K562 (cell line): Measurements from ENCODE around the gene SLBP. TPM values are rescaled to one million over a fixed set of nuclear protein-coding genes. Genes with fewer than 3 reads are reported as not detected.

ENCODE experiments used
- BCOR ChIP-seq: fragments of 450-650 bp; IDR thresholded peaks from 2 replicates; pipeline ENCODE4 v1.6.1; 2016
- CHD2 ChIP-seq: IDR thresholded peaks from 2 replicates; pipeline ENCODE4 v1.6.1; 2011; ENCODE audit warnings: low read depth, low read length
- COPS2 ChIP-seq: fragments of 450-650 bp; conservative IDR thresholded peaks from 2 replicates; pipeline ENCODE4 v1.6.1; 2016; ENCODE audit warnings: mild to moderate bottlenecking, moderate library complexity
- EGR1 ChIP-seq: fragments of 450-650 bp; conservative IDR thresholded peaks from 2 replicates; pipeline ENCODE4 v1.6.1; 2017; ENCODE audit warnings: mild to moderate bottlenecking
- ELF1 ChIP-seq: fragments of 200-800 bp; sonication (Bioruptor generic); IDR thresholded peaks from 2 replicates; pipeline ENCODE4 v1.6.1; 2016; ENCODE audit warnings: missing genetic modification characterization, missing compliant biosample characterization
- EP300 ChIP-seq: IDR thresholded peaks from 2 replicates; pipeline ENCODE4 v1.6.1; 2012; ENCODE audit warnings: low read length, improper control_type of control experiment
- EP400 ChIP-seq: fragments of 450-650 bp; IDR thresholded peaks from 2 replicates; pipeline ENCODE4 v1.6.1; 2017; ENCODE audit warnings: antibody characterized with exemption, mild to moderate bottlenecking, moderate library complexity
- ETS1 ChIP-seq: conservative IDR thresholded peaks from 2 replicates; pipeline ENCODE4 v1.6.1; 2011; ENCODE audit warnings: low read depth, mild to moderate bottlenecking, low read length; ENCODE audit not compliant: control insufficient read depth
- FOXM1 ChIP-seq, 2 experiments: fragments of 450-650 bp in 1 of 2; sonication (generic) in 1 of 2; formaldehyde crosslinking in 1 of 2; IDR thresholded peaks; 2 replicates each; pipeline versions ENCODE4 v1.6.1 to v1.9.0; 2017 to 2022; ENCODE audit warnings: low read depth in 2 of 2, mild to moderate bottlenecking in 2 of 2, missing genetic modification reagents in 1 of 2, moderate library complexity in 1 of 2
- HIVEP1 ChIP-seq: fragments of 250-450 bp; sonication (Bioruptor Pico); IDR thresholded peaks from 2 replicates; pipeline ENCODE4 v1.4.0; 2020; ENCODE audit warnings: mild to moderate bottlenecking
- IRF2 ChIP-seq: sonication (generic); formaldehyde crosslinking; IDR thresholded peaks from 2 replicates; pipeline ENCODE4 v1.8.1; 2022; ENCODE audit warnings: mild to moderate bottlenecking, missing genetic modification reagents
- KAT8 ChIP-seq: fragments of 450-650 bp; IDR thresholded peaks from 2 replicates; pipeline ENCODE4 v1.6.1; 2016; ENCODE audit warnings: low read depth, mild to moderate bottlenecking
- MAFF ChIP-seq: IDR thresholded peaks from 2 replicates; pipeline ENCODE4 v1.6.1; 2012; ENCODE audit warnings: low read length, improper control_type of control experiment
- MEIS2 ChIP-seq: fragments of 450-650 bp; IDR thresholded peaks from 2 replicates; pipeline ENCODE4 v1.6.1; 2014; ENCODE audit warnings: mild to moderate bottlenecking; ENCODE audit not compliant: partially characterized antibody
- MIER1 ChIP-seq: fragments of 450-650 bp; IDR thresholded peaks from 2 replicates; pipeline ENCODE4 v1.6.1; 2016; ENCODE audit warnings: antibody characterized with exemption, mild to moderate bottlenecking, low read depth
- NR2C1 ChIP-seq, 2 experiments: fragments of 450-650 bp; IDR thresholded peaks; 2 replicates each; pipeline ENCODE4 v1.6.1; 2017; ENCODE audit warnings: mild to moderate bottlenecking in 2 of 2, antibody characterized with exemption in 1 of 2, inconsistent platforms in 1 of 2, missing compliant biosample characterization in 1 of 2, missing genetic modification characterization in 1 of 2
- NR4A1 ChIP-seq, 2 experiments: fragments of 250-450 bp in 1 of 2; fragments of 450-650 bp in 1 of 2; sonication (Bioruptor Pico) in 1 of 2; IDR thresholded peaks; 2 replicates each; pipeline versions ENCODE4 v1.4.0 to v1.6.1; 2016 to 2020; ENCODE audit warnings: mild to moderate bottlenecking in 2 of 2, missing compliant biosample characterization in 1 of 2, missing genetic modification characterization in 1 of 2, moderate library complexity in 1 of 2
- PHF21A ChIP-seq: fragments of 450-650 bp; IDR thresholded peaks from 2 replicates; pipeline ENCODE4 v1.6.1; 2017; ENCODE audit warnings: low read depth, borderline replicate concordance
- PML ChIP-seq: IDR thresholded peaks from 2 replicates; pipeline ENCODE4 v1.6.1; 2012; ENCODE audit warnings: low read length, inconsistent platforms
- POLR2A ChIP-seq: fragments of 450-650 bp; conservative IDR thresholded peaks from 2 replicates; pipeline ENCODE4 v1.6.1; 2016
- RNF2 ChIP-seq: sonication (generic); IDR thresholded peaks from 2 replicates; pipeline ENCODE4 v1.6.1; 2016
- SMARCA4 ChIP-seq: fragments of 450-650 bp; IDR thresholded peaks from 2 replicates; pipeline ENCODE4 v1.6.1; 2016
- YBX1 ChIP-seq: fragments of 450-650 bp; IDR thresholded peaks from 2 replicates; pipeline ENCODE4 v1.7.1; 2016; ENCODE audit warnings: mild to moderate bottlenecking
- ZNF311 ChIP-seq: fragments of 250-450 bp; sonication (Bioruptor Pico); IDR thresholded peaks from 2 replicates; pipeline ENCODE4 v1.4.0; 2020; ENCODE audit warnings: mild to moderate bottlenecking, moderate library complexity
- ZNF584 ChIP-seq: fragments of 200-800 bp; sonication (Bioruptor generic); IDR thresholded peaks from 2 replicates; pipeline ENCODE4 v1.6.1; 2016; ENCODE audit warnings: low read depth, mild to moderate bottlenecking, missing genetic modification characterization, missing compliant biosample characterization
- ZNF707 ChIP-seq: fragments of 250-450 bp; sonication (Bioruptor Pico); conservative IDR thresholded peaks from 2 replicates; pipeline ENCODE4 v1.8.0; 2022; ENCODE audit warnings: inconsistent platforms, mild to moderate bottlenecking, moderate library complexity
- ZNF766 ChIP-seq: fragments of 200-800 bp; sonication (Bioruptor generic); conservative IDR thresholded peaks from 2 replicates; pipeline ENCODE4 v1.6.1; 2016; ENCODE audit warnings: missing genetic modification characterization, missing compliant biosample characterization
- polyA plus RNA-seq, 8 experiments: library from polyadenylated mRNA; depleted of rRNA in 4 of 8; stranded (reverse) in 5 of 8; unstranded in 3 of 8; fragments of >200 nt; fragmentation: Nextera tagmentation in 2 of 8; fragmentation: Illumina TruSeq in 1 of 8; extraction: Ambion mirVana in 2 of 8; extraction: Trizol in 1 of 8; gene quantifications; 2 replicates each; pipeline versions ENCODE4 v1.2.1 to v1.2.3, GENCODE V29; 2011 to 2014; ENCODE audit warnings: inconsistent platforms in 1 of 8, missing spikeins in 1 of 8
- total RNA-seq, 7 experiments: library from RNA; depleted of rRNA in 6 of 7; stranded (reverse); fragments of >200 nt in 6 of 7; fragmentation: Illumina TruSeq in 2 of 7; extraction: Trizol in 2 of 7; gene quantifications; 2 replicates each; pipeline versions ENCODE4 v1.2.1 to v1.2.3, GENCODE V29; 2011 to 2021; ENCODE audit warnings: low replicate concordance in 1 of 7
- TF ChIP-seq, protein P1 (sequence below): fragments of 450-650 bp; IDR thresholded peaks from 2 replicates; pipeline ENCODE4 v1.7.1; 2018; ENCODE audit warnings: mild to moderate bottlenecking, low read depth; ENCODE audit not compliant: partially characterized antibody

The SLBP gene
- total and polyA plus RNA-seq, 9 of the 15 experiments (the other 6 are each of a cell fraction or from before 2014, with no cell fraction given), result 49.4 to 221 (median 162) TPM

DNA sequence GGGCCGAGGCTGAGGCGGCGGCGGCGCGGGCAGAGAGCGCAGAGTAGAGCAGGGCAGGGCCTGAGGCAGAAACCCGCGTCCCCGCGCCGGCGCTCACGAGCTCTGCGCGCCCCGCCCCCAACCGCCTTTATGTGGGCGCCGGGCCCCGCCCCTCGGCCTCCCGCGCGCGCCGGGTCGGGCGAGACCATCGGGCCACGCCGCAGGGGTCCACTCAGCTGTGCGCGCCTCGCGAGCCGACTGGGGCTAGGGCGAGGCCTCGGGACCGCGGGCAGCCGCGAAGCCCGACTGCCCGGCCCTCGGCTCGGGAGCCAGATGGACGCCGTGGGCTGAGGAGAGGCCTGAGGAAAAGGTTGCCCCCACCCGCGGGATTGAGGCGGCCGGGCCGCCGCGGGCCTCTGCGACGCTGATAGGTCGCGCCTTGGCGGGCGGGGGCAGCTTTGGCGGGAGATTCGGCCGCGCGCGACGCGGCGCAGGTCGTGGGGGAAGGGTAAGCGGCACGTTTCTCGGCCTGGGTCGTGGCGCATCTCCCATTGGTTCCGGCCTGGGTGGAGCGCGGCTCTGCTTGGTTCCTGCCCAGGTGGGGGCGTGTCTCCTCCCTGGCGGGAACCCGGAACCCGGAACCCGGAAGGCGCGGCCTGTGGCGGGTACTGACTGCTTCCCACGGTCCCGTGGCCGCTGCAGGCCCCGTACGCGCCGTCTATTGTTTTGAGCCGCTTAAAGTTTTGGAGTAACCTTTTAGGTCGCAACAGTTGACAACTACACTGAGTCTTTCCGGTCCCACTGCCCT, at the start of gene SLBP (continued):
- TF ChIP-seq BCOR (no peak; the same call in 1 of the 2 replicates), ZNF311 (CRISPR knock-in tag) (no peak), NR4A1 (CRISPR knock-in tag; IDR thresholded peaks at IDR 0.05) (no peak), NR4A1 (tag; IDR thresholded peaks at IDR 0.05) (no peak), ETS1 (peak; percentile 82), COPS2 (no peak), EP400 (peak; percentile 98), MIER1 (no peak), HIVEP1 (CRISPR knock-in tag) (no peak), MEIS2 (peak; percentile 5), ELF1 (tag) (peak; percentile 100), MAFF (no peak; the same call in 1 of the 2 replicates), YBX1 (no peak), IRF2 (no peak), KAT8 (no peak; the same call in 1 of the 2 replicates), ZNF707 (CRISPR knock-in tag) (no peak), EP300 (peak; percentile 65), FOXM1 (IDR thresholded peaks at IDR 0.05; ENCODE audit: low read depth) (no peak), FOXM1 (CRISPR knock-in tag; IDR thresholded peaks at IDR 0.05; ENCODE audit: low read depth) (peak; percentile 91; the same call in 1 of the 2 replicates), PHF21A (peak; percentile 54; the same call in 1 of the 2 replicates), NR2C1 (IDR thresholded peaks at IDR 0.05) (no peak; the same call in 1 of the 2 replicates), NR2C1 (tag; IDR thresholded peaks at IDR 0.05) (peak; percentile 46; the same call in 1 of the 2 replicates), RNF2 (peak; percentile 97), SMARCA4 (no peak), ZNF584 (CRISPR knock-in tag) (no peak), POLR2A (peak; percentile 87), CHD2 (peak; percentile 80), PML (peak; percentile 83), EGR1 (peak; percentile 79), ZNF766 (0 out of 2 replicates have a peak, but pooled peaks have one; percentile 19)
- TF ChIP-seq, protein P1, sequence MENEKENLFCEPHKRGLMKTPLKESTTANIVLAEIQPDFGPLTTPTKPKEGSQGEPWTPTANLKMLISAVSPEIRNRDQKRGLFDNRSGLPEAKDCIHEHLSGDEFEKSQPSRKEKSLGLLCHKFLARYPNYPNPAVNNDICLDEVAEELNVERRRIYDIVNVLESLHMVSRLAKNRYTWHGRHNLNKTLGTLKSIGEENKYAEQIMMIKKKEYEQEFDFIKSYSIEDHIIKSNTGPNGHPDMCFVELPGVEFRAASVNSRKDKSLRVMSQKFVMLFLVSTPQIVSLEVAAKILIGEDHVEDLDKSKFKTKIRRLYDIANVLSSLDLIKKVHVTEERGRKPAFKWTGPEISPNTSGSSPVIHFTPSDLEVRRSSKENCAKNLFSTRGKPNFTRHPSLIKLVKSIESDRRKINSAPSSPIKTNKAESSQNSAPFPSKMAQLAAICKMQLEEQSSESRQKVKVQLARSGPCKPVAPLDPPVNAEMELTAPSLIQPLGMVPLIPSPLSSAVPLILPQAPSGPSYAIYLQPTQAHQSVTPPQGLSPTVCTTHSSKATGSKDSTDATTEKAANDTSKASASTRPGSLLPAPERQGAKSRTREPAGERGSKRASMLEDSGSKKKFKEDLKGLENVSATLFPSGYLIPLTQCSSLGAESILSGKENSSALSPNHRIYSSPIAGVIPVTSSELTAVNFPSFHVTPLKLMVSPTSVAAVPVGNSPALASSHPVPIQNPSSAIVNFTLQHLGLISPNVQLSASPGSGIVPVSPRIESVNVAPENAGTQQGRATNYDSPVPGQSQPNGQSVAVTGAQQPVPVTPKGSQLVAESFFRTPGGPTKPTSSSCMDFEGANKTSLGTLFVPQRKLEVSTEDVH, result peak; percentile 100
